ENCODE measurements around the gene SDHA. TPM values are rescaled to one million over a fixed set of nuclear protein-coding genes. Genes with fewer than 3 reads are reported as not detected.

Gene SDHA
- total and polyA plus RNA-seq, 9 of the 15 experiments (the other 6 are each of a cell fraction or from before 2014, with no cell fraction given): 82.9 to 191 (median 130) TPM

DNA sequence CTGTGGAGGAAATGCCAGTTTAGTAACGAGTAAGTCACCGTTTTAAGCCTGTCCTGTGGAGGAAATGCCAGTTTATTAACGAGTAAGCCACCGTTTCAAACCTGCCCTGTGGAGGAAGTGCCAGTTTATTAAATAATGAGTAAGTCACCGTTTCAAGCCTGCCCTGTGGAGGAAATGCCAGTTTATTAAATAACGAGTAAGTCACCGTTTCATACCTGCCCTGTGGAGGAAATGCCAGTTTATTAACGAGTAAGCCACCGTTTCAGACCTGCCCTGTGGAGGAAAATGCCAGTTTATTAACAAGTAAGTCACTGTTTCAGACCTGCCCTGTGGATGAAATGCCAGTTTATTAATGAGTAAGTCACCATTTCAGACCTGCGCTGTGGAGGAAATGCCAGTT is 34.4 kb downstream of the SDHA start:
- POLR2A ChIA-PET: no interaction called here
- intact Hi-C loops (cut with micrococcal nuclease): no loop called here
- CTCF ChIA-PET (ENCODE audit: low intra/inter-chr PET ratio): no interaction called here
- Histone ChIP-seq H3K36me3 (ENCODE audit: control insufficient read depth, insufficient read depth, low read length) (peaks cover 79% of the 10 kb centered on the region), H3K27me3 (ENCODE audit: control insufficient read depth in 2 of 2, insufficient read depth in 2 of 2, low read length in 2 of 2) (no peaks in the 10 kb centered on the region), H3K4me1 (replicated peaks in 1 of 2; ENCODE audit: control insufficient read depth in 2 of 2, insufficient read depth in 2 of 2, low read length in 2 of 2) (no peaks in the 10 kb centered on the region), H4K20me1 (replicated peaks; ENCODE audit: control insufficient read depth, insufficient read depth, low read length) (no peaks in the 10 kb centered on the region), H3K4me2 (ENCODE audit: insufficient read depth, low read length) (no peak overlapping the region), H3K9me3 (replicated peaks; ENCODE audit: control insufficient read depth, insufficient read depth, low read depth, low read length) (peaks cover 4% of the 10 kb centered on the region), H3K9ac (ENCODE audit: insufficient read depth in 1 of 2, low read depth in 2 of 2, low read length in 2 of 2) (no peak overlapping the region), H3K9me1 (ENCODE audit: control insufficient read depth, insufficient read depth, low read length) (no peaks in the 10 kb centered on the region), H3K4me3 (no peak overlapping the region), H3K27ac (ENCODE audit: extremely low read depth, low read depth, low read length) (no peak overlapping the region), H3K79me2 (ENCODE audit: control insufficient read depth, insufficient read depth, low read length) (no peaks in the 10 kb centered on the region), H2AFZ (ENCODE audit: low read depth, low read length) (no peak overlapping the region)
- in situ Hi-C loops (cut with MboI): no loop called here
- BruUV-seq (replicated peaks): no TSS peak
- DNase-seq (ENCODE audit: extremely low read depth in 1 of 4, low spot score in 3 of 4): no peak
- TF ChIP-seq, protein P1, sequence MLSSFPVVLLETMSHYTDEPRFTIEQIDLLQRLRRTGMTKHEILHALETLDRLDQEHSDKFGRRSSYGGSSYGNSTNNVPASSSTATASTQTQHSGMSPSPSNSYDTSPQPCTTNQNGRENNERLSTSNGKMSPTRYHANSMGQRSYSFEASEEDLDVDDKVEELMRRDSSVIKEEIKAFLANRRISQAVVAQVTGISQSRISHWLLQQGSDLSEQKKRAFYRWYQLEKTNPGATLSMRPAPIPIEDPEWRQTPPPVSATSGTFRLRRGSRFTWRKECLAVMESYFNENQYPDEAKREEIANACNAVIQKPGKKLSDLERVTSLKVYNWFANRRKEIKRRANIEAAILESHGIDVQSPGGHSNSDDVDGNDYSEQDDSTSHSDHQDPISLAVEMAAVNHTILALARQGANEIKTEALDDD (IDR thresholded peaks at IDR 0.05): no peak
- no peak for TF ChIP-seq KLF16 (IDR thresholded peaks at IDR 0.05)
- TF ChIP-seq, protein P2, sequence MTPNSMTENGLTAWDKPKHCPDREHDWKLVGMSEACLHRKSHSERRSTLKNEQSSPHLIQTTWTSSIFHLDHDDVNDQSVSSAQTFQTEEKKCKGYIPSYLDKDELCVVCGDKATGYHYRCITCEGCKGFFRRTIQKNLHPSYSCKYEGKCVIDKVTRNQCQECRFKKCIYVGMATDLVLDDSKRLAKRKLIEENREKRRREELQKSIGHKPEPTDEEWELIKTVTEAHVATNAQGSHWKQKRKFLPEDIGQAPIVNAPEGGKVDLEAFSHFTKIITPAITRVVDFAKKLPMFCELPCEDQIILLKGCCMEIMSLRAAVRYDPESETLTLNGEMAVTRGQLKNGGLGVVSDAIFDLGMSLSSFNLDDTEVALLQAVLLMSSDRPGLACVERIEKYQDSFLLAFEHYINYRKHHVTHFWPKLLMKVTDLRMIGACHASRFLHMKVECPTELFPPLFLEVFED (CRISPR knock-in tag; conservative IDR thresholded peaks at IDR 0.05): no peak
- no peak for TF ChIP-seq SMC3 (conservative IDR thresholded peaks at IDR 0.05; ENCODE audit: insufficient read depth, low read depth, low read length)
- TF ChIP-seq NCOA4 (IDR thresholded peaks at IDR 0.05; ENCODE audit: partially characterized antibody): no peak
- TF ChIP-seq, protein P3, sequence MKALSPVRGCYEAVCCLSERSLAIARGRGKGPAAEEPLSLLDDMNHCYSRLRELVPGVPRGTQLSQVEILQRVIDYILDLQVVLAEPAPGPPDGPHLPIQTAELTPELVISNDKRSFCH (CRISPR knock-in tag; IDR thresholded peaks at IDR 0.05): no peak
- TF ChIP-seq, protein P3 (tag; IDR thresholded peaks at IDR 0.05): no peak
- no peak for TF ChIP-seq ZNF444 (CRISPR knock-in tag; IDR thresholded peaks at IDR 0.05)
- TF ChIP-seq BRCA1 (IDR thresholded peaks at IDR 0.05): no peak
- TF ChIP-seq BRCA1 (CRISPR knock-in tag; IDR thresholded peaks at IDR 0.05): no peak
- TF ChIP-seq, protein P4, sequence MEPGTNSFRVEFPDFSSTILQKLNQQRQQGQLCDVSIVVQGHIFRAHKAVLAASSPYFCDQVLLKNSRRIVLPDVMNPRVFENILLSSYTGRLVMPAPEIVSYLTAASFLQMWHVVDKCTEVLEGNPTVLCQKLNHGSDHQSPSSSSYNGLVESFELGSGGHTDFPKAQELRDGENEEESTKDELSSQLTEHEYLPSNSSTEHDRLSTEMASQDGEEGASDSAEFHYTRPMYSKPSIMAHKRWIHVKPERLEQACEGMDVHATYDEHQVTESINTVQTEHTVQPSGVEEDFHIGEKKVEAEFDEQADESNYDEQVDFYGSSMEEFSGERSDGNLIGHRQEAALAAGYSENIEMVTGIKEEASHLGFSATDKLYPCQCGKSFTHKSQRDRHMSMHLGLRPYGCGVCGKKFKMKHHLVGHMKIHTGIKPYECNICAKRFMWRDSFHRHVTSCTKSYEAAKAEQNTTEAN (CRISPR knock-in tag; IDR thresholded peaks at IDR 0.05): no peak
- TF ChIP-seq ZNF780A (CRISPR knock-in tag; IDR thresholded peaks at IDR 0.05): no peak
- no peak for TF ChIP-seq FOXK1 (CRISPR knock-in tag; IDR thresholded peaks at IDR 0.05; ENCODE audit: borderline replicate concordance)
- no peak for TF ChIP-seq DDX20 (tag; IDR thresholded peaks at IDR 0.05; ENCODE audit: low read depth)
- TF ChIP-seq, protein P5, sequence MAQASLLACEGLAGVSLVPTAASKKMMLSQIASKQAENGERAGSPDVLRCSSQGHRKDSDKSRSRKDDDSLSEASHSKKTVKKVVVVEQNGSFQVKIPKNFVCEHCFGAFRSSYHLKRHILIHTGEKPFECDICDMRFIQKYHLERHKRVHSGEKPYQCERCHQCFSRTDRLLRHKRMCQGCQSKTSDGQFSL (CRISPR knock-in tag; IDR thresholded peaks at IDR 0.05): no peak
- TF ChIP-seq, protein P5 (tag; IDR thresholded peaks at IDR 0.05): no peak
- TF ChIP-seq GATAD2B (IDR thresholded peaks at IDR 0.05; ENCODE audit: borderline replicate concordance): no peak
- TF ChIP-seq CHCHD3 (CRISPR knock-in tag; IDR thresholded peaks at IDR 0.05): no peak
- no peak for FAIRE-seq
- 96% methylated on average over 10 of the region's 10 CpGs for WGBS (ENCODE audit: insufficient coverage, low coverage, missing lambda C conversion rate)
- ATAC-seq: no peak

Measured in K562 (cell line).